Activated CD8-positive, alpha-beta memory T cell treated with anti-CD3 and anti-CD28 coated beads, Interleukin-2, amount 50 U/mL, for 24 hours (primary cell): ENCODE results near the gene RAD54L.
"Not testable (repeated sequence)": the region's sequence is repeated elsewhere in the genome, so short reads cannot be mapped to it uniquely, and the experiment has no call there.

ENCODE experiments used
- DNase-seq: peaks from one replicate; pipeline ENCODE4 v3.0.0-alpha.2; 2020; ENCODE audit errors: extremely low read depth

The RAD54L gene

DNA sequence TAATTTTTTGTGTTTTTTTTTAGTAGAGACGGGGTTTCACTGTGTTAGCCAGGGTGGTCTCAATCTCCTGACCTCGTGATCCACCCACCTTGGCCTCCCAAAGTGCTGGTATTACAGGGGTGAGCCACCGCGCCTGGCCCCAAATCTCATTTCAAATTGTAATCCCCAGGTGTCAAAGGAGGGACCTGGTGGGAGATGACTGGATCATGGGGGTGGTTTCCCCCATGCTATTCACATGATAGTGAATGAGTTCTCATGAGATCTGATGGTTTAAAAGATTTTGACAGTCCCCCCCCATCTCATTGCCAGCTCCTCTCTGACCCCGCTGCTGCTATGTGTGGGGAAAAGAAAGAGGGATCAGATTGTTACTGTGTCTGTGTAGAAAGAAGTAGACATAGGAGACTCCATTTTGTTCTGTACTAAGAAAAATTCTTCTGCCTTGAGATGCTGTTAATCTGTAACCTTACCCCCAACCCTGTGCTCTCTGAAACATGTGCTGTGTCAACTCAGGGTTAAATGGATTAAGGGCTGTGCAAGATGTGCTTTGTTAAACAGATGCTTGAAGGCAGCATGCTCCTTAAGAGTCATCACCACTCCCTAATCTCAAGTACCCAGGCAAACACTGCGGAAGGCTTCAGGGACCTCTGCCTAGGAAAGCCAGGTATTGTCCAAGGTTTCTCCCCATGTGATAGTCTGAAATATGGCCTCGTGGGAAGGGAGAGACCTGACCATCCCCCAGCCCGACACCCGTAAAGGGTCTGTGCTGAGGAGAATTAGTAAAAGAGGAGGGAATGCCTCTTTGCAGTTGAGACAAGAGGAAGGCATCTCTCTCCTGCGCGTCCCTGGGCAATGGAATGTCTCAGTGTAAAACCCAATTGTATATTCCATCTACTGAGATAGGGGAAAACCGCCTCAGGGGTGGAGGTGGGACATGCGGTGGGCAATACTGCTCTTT, 72.7 kb downstream of the RAD54L start:
- DNase-seq, result not testable (repeated sequence)

- not testable (repeated sequence) for DNase-seq
Observed at GRCh38 chr1:46322191-46322590, 74.6 kb downstream of the RAD54L start.

GRCh38 chr1:46325285-46326076, 77.9 kb downstream of the RAD54L start:
- DNase-seq, result not testable (repeated sequence)
